IMR-90 (cell line): ENCODE measurements around the gene DNAH5. TPM values are rescaled to one million over a fixed set of nuclear protein-coding genes. Genes with fewer than 3 reads are reported as not detected.

Experiments
- ATAC-seq: fragments of 200-7000 bp; cut with Tn5 transposase; 2 replicates; pipeline ENCODE4 v1.9.1; 2020; ENCODE audit warnings: low read depth, mild to moderate bottlenecking, moderate library complexity
- BruUV-seq: library from RNA; stranded (reverse); fragments of 400-500 nt; replicated peaks from 2 replicates; lab custom pipeline; 2021; lab: Mats Ljungman, UMichigan
- CTCF ChIA-PET: fragments of 300-600 bp; formaldehyde crosslinking; extraction: SDS; loops from one replicate; lab custom pipeline; 2021; ENCODE audit warnings: antibody characterized with exemption; lab: Yijun Ruan, JAX
- POLR2A ChIA-PET: fragments of 300-600 bp; sonication (Branson Sonifier 250); formaldehyde crosslinking; loops from one replicate; lab custom pipeline; 2022; ENCODE audit warnings: antibody characterized with exemption; ENCODE audit not compliant: unreplicated experiment; lab: Charles Lee
- DNase-seq: peaks from one replicate; pipeline ENCODE4 v3.0.0; 2013
- H2AFZ ChIP-seq: replicated peaks from 2 replicates; pipeline ENCODE3; 2013; ENCODE audit warnings: low read length, mild to moderate bottlenecking; ENCODE audit not compliant: poor library complexity
- H2AK5ac ChIP-seq: 2 replicates; pipeline ENCODE4 v1.6.1; 2013; ENCODE audit warnings: low read depth, low read length, inconsistent platforms
- H2AK9ac ChIP-seq: replicated peaks from 2 replicates; pipeline ENCODE3; 2013; ENCODE audit warnings: mild to moderate bottlenecking, low read depth, low read length, moderate library complexity; ENCODE audit not compliant: poor library complexity
- H2BK120ac ChIP-seq: 2 replicates; pipeline ENCODE4 v1.6.1; 2013; ENCODE audit warnings: low read depth, low read length, inconsistent platforms
- H2BK15ac ChIP-seq: 3 replicates; pipeline ENCODE4 v1.6.1; 2013; ENCODE audit warnings: low read depth, low read length, inconsistent platforms
- H2BK20ac ChIP-seq: 2 replicates; pipeline ENCODE4 v1.6.1; 2013; ENCODE audit warnings: low read depth, mild to moderate bottlenecking, inconsistent platforms, low read length, moderate library complexity
- H2BK5ac ChIP-seq: 2 replicates; pipeline ENCODE4 v1.6.1; 2013; ENCODE audit warnings: mild to moderate bottlenecking, low read depth, low read length, inconsistent platforms; ENCODE audit not compliant: poor library complexity, severe bottlenecking
- H3K14ac ChIP-seq: replicated peaks from 2 replicates; pipeline ENCODE4 v1.6.1; 2013; ENCODE audit warnings: low read depth, low read length, inconsistent platforms
- H3K18ac ChIP-seq: 2 replicates; pipeline ENCODE4 v1.6.1; 2013; ENCODE audit warnings: low read depth, low read length, control low read depth
- H3K23ac ChIP-seq: 2 replicates; pipeline ENCODE4 v1.6.1; 2013; ENCODE audit warnings: low read depth, low read length, inconsistent platforms
- H3K27ac ChIP-seq: 2 replicates; pipeline ENCODE4 v1.5.1; 2013; ENCODE audit warnings: mild to moderate bottlenecking, control low read depth, low read length; ENCODE audit not compliant: insufficient read depth
- H3K27me3 ChIP-seq: 2 replicates; pipeline ENCODE4 v1.6.1; 2013; ENCODE audit warnings: low read length; ENCODE audit not compliant: control insufficient read depth, insufficient read depth
- H3K36me3 ChIP-seq: 2 replicates; pipeline ENCODE4 v1.6.1; 2013; ENCODE audit warnings: low read length, mixed read lengths; ENCODE audit not compliant: control insufficient read depth, insufficient read depth
- H3K4ac ChIP-seq: 2 replicates; pipeline ENCODE4 v1.6.1; 2013; ENCODE audit warnings: low read depth, low read length, inconsistent platforms
- H3K4me1 ChIP-seq: 2 replicates; pipeline ENCODE4 v1.6.1; 2013; ENCODE audit warnings: low read length, mixed read lengths; ENCODE audit not compliant: control insufficient read depth, insufficient read depth
- H3K4me2 ChIP-seq: 2 replicates; pipeline ENCODE4 v1.6.1; 2013; ENCODE audit warnings: low read depth, mild to moderate bottlenecking, control low read depth, low read length, moderate library complexity
- H3K4me3 ChIP-seq: 2 replicates; pipeline ENCODE4 v1.5.1; 2013; ENCODE audit warnings: low read depth, mild to moderate bottlenecking, control low read depth, low read length, moderate library complexity; ENCODE audit not compliant: insufficient read depth
- H3K56ac ChIP-seq: 2 replicates; pipeline ENCODE4 v1.6.1; 2013; ENCODE audit warnings: low read length, inconsistent platforms; ENCODE audit not compliant: insufficient read depth; ENCODE audit errors: extremely low read depth
- H3K79me1 ChIP-seq, 2 experiments: 2 replicates each; pipeline ENCODE4 v1.6.1; 2013; ENCODE audit warnings: low read length in 2 of 2, inconsistent platforms in 1 of 2, low read depth in 1 of 2
- H3K9ac ChIP-seq: 2 replicates; pipeline ENCODE4 v1.6.1; 2013; ENCODE audit warnings: low read depth, low read length, control low read depth
- H3K9me1 ChIP-seq: 2 replicates; pipeline ENCODE4 v1.6.1; 2013; ENCODE audit warnings: low read length, inconsistent platforms; ENCODE audit not compliant: insufficient read depth
- H3K9me3 ChIP-seq: 2 replicates; pipeline ENCODE4 v1.6.1; 2013; ENCODE audit warnings: low read length; ENCODE audit not compliant: control insufficient read depth, insufficient read depth
- H4K20me1 ChIP-seq: 2 replicates; pipeline ENCODE4 v1.6.1; 2013; ENCODE audit warnings: low read length, inconsistent platforms; ENCODE audit not compliant: insufficient read depth
- H4K5ac ChIP-seq: 2 replicates; pipeline ENCODE4 v1.6.1; 2013; ENCODE audit warnings: mild to moderate bottlenecking, low read depth, low read length, control low read depth
- H4K8ac ChIP-seq, 2 experiments: 2 replicates each; pipeline ENCODE4 v1.6.1; 2013; ENCODE audit warnings: low read depth in 2 of 2, low read length in 2 of 2, control low read depth in 1 of 2, inconsistent platforms in 1 of 2
- H4K91ac ChIP-seq: 2 replicates; pipeline ENCODE4 v1.6.1; 2013; ENCODE audit warnings: low read depth, low read length, inconsistent platforms; ENCODE audit not compliant: insufficient read depth
- BHLHE40 ChIP-seq: fragments of 150-350 bp; IDR thresholded peaks from 2 replicates; pipeline ENCODE4 v1.6.1; 2016; ENCODE audit warnings: mild to moderate bottlenecking, low read depth, low read length
- CEBPB ChIP-seq: IDR thresholded peaks from 2 replicates; pipeline ENCODE4 v1.6.1; 2012; ENCODE audit warnings: low read depth, low read length, improper control_type of control experiment
- CHD1 ChIP-seq: IDR thresholded peaks from 2 replicates; pipeline ENCODE4 v1.6.1; 2012; ENCODE audit warnings: low read depth, low read length, improper control_type of control experiment
- ELK1 ChIP-seq: fragments of 150-350 bp; IDR thresholded peaks from 2 replicates; pipeline ENCODE4 v1.6.1; 2016; ENCODE audit warnings: low read depth, mild to moderate bottlenecking, low read length, moderate library complexity, borderline replicate concordance
- FOS ChIP-seq: fragments of 150-350 bp; IDR thresholded peaks from 2 replicates; pipeline ENCODE4 v1.6.1; 2016; ENCODE audit warnings: low read depth, low read length
- MAZ ChIP-seq: IDR thresholded peaks from 2 replicates; pipeline ENCODE4 v1.6.1; 2012; ENCODE audit warnings: low read depth, mild to moderate bottlenecking, low read length, improper control_type of control experiment, moderate library complexity, borderline replicate concordance
- NFE2L2 ChIP-seq: fragments of 150-350 bp; IDR thresholded peaks from 2 replicates; pipeline ENCODE4 v1.6.1; 2016; ENCODE audit warnings: low read depth, mild to moderate bottlenecking, low read length
- RAD21 ChIP-seq: IDR thresholded peaks from 2 replicates; pipeline ENCODE4 v1.6.1; 2012; ENCODE audit warnings: low read length, improper control_type of control experiment
- RCOR1 ChIP-seq: IDR thresholded peaks from 2 replicates; pipeline ENCODE4 v1.6.1; 2012; ENCODE audit warnings: mild to moderate bottlenecking, low read length, improper control_type of control experiment; ENCODE audit not compliant: insufficient replicate concordance
- RFX5 ChIP-seq: IDR thresholded peaks from 2 replicates; pipeline ENCODE4 v1.8.0; 2012; ENCODE audit warnings: low read depth, mild to moderate bottlenecking, low read length, moderate library complexity
- SMC3 ChIP-seq: fragments of 150-350 bp; IDR thresholded peaks from 2 replicates; pipeline ENCODE4 v1.6.1; 2016; ENCODE audit warnings: low read depth, mild to moderate bottlenecking, antibody characterized with exemption, low read length, moderate library complexity
- WGBS, 2 experiments: methylation state at CpG; one replicate each; pipeline versions ENCODE4 v1.1.5 to v1.1.7; 2013; ENCODE audit warnings: missing lambda C conversion rate in 2 of 2; ENCODE audit not compliant: insufficient read length in 1 of 2; ENCODE audit errors: extremely low coverage in 2 of 2; 5-methylcytosine and 5-hydroxymethylcytosine counted together
- dilution Hi-C: fragments of 300-500 bp; cut with HindIII; formaldehyde crosslinking; loops from one replicate; pipeline ENCODE4 v1.14.3; 2018; ENCODE audit warnings: low sequenced_read_pairs; ENCODE audit not compliant: unreplicated experiment
- in situ Hi-C: fragments of 300-500 bp; cut with MboI; formaldehyde crosslinking; loops from 3 replicates; pipeline ENCODE4 v1.14.3; 2019; ENCODE audit warnings: low sequenced_read_pairs, inconsistent platforms, mixed read lengths
- intact Hi-C: fragments of 100-400 bp; cut with micrococcal nuclease; formaldehyde crosslinking; loops from 2 replicates; pipeline ENCODE4 v1.10.0; 2022
- polyA plus RNA-seq, 3 experiments: library from polyadenylated mRNA; depleted of rRNA; stranded (reverse); fragments of >200 nt; gene quantifications; 2 replicates each; pipeline ENCODE4 v1.2.3, GENCODE V29; 2012; ENCODE audit warnings: low replicate concordance in 1 of 3
- total RNA-seq: library from RNA; depleted of rRNA; stranded (reverse); fragments of >200 nt; gene quantifications from 2 replicates; pipeline ENCODE4 v1.2.3, GENCODE V29; 2012

Gene DNAH5
- total and polyA plus RNA-seq, 2 of the 4 experiments (the other 2 are of a cell fraction): 1.9 to 4.3 TPM

- H3K9me1 ChIP-seq: peaks cover 3% of the 10 kb centered on the region
- POLR2A ChIA-PET: no interaction called here
- TF ChIP-seq RAD21: no peak
- TF ChIP-seq CHD1: no peak
- no peak for TF ChIP-seq MAZ
- TF ChIP-seq BHLHE40: no peak
- TF ChIP-seq NFE2L2: no peak
- no peak for TF ChIP-seq ELK1
- TF ChIP-seq RCOR1: no peak
- no peak for TF ChIP-seq FOS
- no peak for TF ChIP-seq RFX5
- TF ChIP-seq CEBPB: no peak
- TF ChIP-seq SMC3: no peak
- H2BK5ac ChIP-seq: no peak overlapping the region
- no peak overlapping the region for H4K5ac ChIP-seq
- CTCF ChIA-PET: no interaction called here
- H3K56ac ChIP-seq: no peak overlapping the region
- DNase-seq: peak; percentile 6
- dilution Hi-C loops: no loop called here
- no peaks in the 10 kb centered on the region for H3K79me1 ChIP-seq
- H3K27ac ChIP-seq: no peak overlapping the region
- H3K4me1 ChIP-seq: no peaks in the 10 kb centered on the region
- no peak overlapping the region for H4K8ac ChIP-seq
- H2AK5ac ChIP-seq: no peak overlapping the region
- no peak overlapping the region for H3K23ac ChIP-seq
- H3K9ac ChIP-seq: no peak overlapping the region
- peak; percentile 56 for ATAC-seq
- H3K4me3 ChIP-seq: no peak overlapping the region
- no peak overlapping the region for H2AK9ac ChIP-seq
- H3K4me2 ChIP-seq: no peak overlapping the region
- H2BK15ac ChIP-seq: no peak overlapping the region
- 0 out of 2 replicates have a peak, but pooled peaks cover 2% of the 10 kb centered on the region for H3K9me3 ChIP-seq
- H2AFZ ChIP-seq: no peak overlapping the region
- no peaks in the 10 kb centered on the region for H3K27me3 ChIP-seq
- in situ Hi-C loops: no loop called here
- no peak overlapping the region for H3K14ac ChIP-seq
- no peaks in the 10 kb centered on the region for H4K20me1 ChIP-seq
- H3K36me3 ChIP-seq: peaks cover 4% of the 10 kb centered on the region
- H2BK120ac ChIP-seq: no peak overlapping the region
- no peak overlapping the region; the same call in 1 of the 2 replicates for H3K4ac ChIP-seq
- BruUV-seq: no TSS peak
- no peak overlapping the region for H2BK20ac ChIP-seq
- WGBS, 2 experiments: 0% methylated on average over 1 of the region's 9 CpGs; no CpG with 5 or more reads in 1 of the 2 experiments
- H3K18ac ChIP-seq: no peak overlapping the region
- intact Hi-C loops: no loop called here
- H4K91ac ChIP-seq: no peak overlapping the region
These were observed 249.3 kb downstream of the DNAH5 start for GRCh38 chr5:13695076-13695712.
